Caco-2 (cell line): Measurements from ENCODE around the gene KBTBD12. TPM values are rescaled to one million over a fixed set of nuclear protein-coding genes. Genes with fewer than 3 reads are reported as not detected.
A peak's percentile ranks its signal among the peaks of the same experiment; 100 is the strongest.

Source experiments
- BruUV-seq: library from RNA; stranded (reverse); fragments of 400-500 nt; replicated peaks from 2 replicates; lab custom pipeline; 2021; lab: Mats Ljungman, UMichigan
- CTCF ChIA-PET: fragments of 300-600 bp; sonication (Branson Sonifier 250); formaldehyde crosslinking; loops from one replicate; lab custom pipeline; 2022; ENCODE audit warnings: antibody characterized with exemption; lab: Charles Lee
- POLR2A ChIA-PET: fragments of 300-600 bp; sonication (Branson Sonifier 250); formaldehyde crosslinking; loops from one replicate; lab custom pipeline; 2022; ENCODE audit warnings: antibody characterized with exemption; lab: Charles Lee
- DNase-seq, 2 experiments: peaks; one replicate each; pipeline versions ENCODE4 v3.0.0 to v3.0.0-alpha.2; 2020 to 2022
- H3K27me3 ChIP-seq: replicated peaks from 2 replicates; pipeline ENCODE4 v1.6.0; 2011; ENCODE audit warnings: low read length; ENCODE audit not compliant: control insufficient read depth, insufficient read depth
- H3K36me3 ChIP-seq: 2 replicates; pipeline ENCODE4 v1.5.1; 2011; ENCODE audit warnings: low read length; ENCODE audit not compliant: control insufficient read depth, insufficient read depth
- H3K4me1 ChIP-seq: fragments of 250-450 bp; sonication (Bioruptor Pico); 2 replicates; pipeline ENCODE4 v1.5.1; 2020; ENCODE audit warnings: mild to moderate bottlenecking
- H3K4me3 ChIP-seq: 2 replicates; pipeline ENCODE4 v1.5.1; 2011; ENCODE audit warnings: low read depth, mild to moderate bottlenecking, control low read depth, low read length
- H3K9me3 ChIP-seq: fragments of 250-450 bp; sonication (Bioruptor Pico); 2 replicates; pipeline ENCODE4 v1.5.1; 2020; ENCODE audit warnings: mild to moderate bottlenecking, moderate library complexity
- H3K27ac Mint-ChIP-seq: one replicate; pipeline ENCODE4 v1.8.0; 2022; ENCODE audit warnings: mixed read lengths; ENCODE audit not compliant: unreplicated experiment
- H3K27me3 Mint-ChIP-seq: one replicate; pipeline ENCODE4 v1.8.0; 2022; ENCODE audit warnings: mixed read lengths; ENCODE audit not compliant: insufficient read depth, unreplicated experiment
- H3K36me3 Mint-ChIP-seq: one replicate; pipeline ENCODE4 v1.8.0; 2022; ENCODE audit warnings: mild to moderate bottlenecking, mixed read lengths; ENCODE audit not compliant: insufficient read depth, unreplicated experiment
- H3K4me1 Mint-ChIP-seq: one replicate; pipeline ENCODE4 v1.8.0; 2022; ENCODE audit warnings: low read depth, mixed read lengths; ENCODE audit not compliant: unreplicated experiment
- H3K4me3 Mint-ChIP-seq: one replicate; pipeline ENCODE4 v1.8.0; 2022; ENCODE audit warnings: mild to moderate bottlenecking, moderate library complexity, mixed read lengths; ENCODE audit not compliant: unreplicated experiment
- H3K9me3 Mint-ChIP-seq: one replicate; pipeline ENCODE4 v1.8.0; 2022; ENCODE audit warnings: mixed read lengths; ENCODE audit not compliant: unreplicated experiment
- intact Hi-C: fragments of 100-400 bp; cut with micrococcal nuclease; formaldehyde crosslinking; loops from one replicate; pipeline ENCODE4 v1.10.0; 2022; ENCODE audit not compliant: unreplicated experiment
- total RNA-seq: library from RNA; stranded (reverse); gene quantifications from 2 replicates; pipeline ENCODE4 v1.2.3, GENCODE V29; 2022
- TF ChIP-seq, protein P1 (sequence below), 2 experiments: fragments of 200-600 bp in 1 of 2; IDR thresholded peaks; 1 replicate in 1 of 2; 2 replicates in 1 of 2; pipeline versions ENCODE4 v1.5.1 to v1.8.0; 2011 to 2022; ENCODE audit warnings: antibody characterized with exemption in 1 of 2, control low read depth in 1 of 2, inconsistent platforms in 1 of 2, low read depth in 1 of 2, low read length in 1 of 2, mild to moderate bottlenecking in 1 of 2, moderate library complexity in 1 of 2; ENCODE audit not compliant: insufficient read depth in 1 of 2, severe bottlenecking in 1 of 2, unreplicated experiment in 1 of 2

KBTBD12 gene
- total RNA-seq, 1 experiment from 2014 or later, result not detected

DNA sequence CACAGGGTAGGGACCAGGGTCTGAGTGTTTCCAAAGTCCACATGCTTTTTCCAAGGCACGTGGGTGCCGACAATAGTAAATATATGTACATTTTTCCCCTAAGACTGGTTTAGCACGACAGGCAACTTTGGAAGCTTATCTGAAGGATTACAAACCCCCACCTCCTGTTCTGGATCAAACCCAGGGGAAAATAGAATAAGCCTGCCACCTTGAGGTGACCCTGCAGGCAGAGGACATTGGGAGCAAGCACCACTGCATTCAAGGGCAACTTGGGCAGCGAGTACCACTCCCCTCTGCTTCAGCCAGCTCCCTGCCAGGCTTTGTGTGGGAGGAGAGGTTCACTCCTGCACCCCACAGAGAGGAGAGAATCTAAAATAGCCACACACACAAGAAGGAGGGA, 44.8 kb downstream of the KBTBD12 start:
- intact Hi-C loops, result loop anchor here (1.0 kb wide), 4 partner anchors 107 to 308 kb away; no protein-coding TSS in a partner anchor
- POLR2A ChIA-PET, result no interaction called here
- peak overlapping the region; percentile 8 for H3K27ac Mint-ChIP-seq

DNA sequence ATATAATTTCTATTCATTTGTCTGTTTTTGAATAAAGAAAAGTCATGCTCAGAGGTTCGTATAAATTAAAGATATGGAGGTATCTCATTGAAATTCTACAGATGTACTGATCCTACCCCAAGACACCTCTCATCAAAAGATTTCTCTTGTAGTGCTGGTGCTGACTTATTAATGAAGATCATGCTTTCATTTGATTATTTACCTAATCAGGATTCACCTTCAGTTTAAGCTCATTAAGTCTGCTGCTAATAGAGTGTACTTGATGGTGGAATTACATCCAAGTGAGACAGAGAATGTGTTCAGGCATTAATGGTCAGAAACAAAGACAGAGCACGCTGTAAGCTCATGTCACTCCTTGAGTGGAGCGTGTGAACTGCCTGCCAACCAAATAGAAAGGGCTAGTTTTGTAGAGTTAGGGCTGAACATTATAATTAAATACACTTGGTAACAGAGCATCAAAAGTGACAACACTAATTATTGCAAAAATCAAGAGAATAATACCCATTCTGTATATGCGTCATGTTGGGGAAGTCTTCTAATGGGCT, 45.5 kb downstream of the KBTBD12 start:
- intact Hi-C loops, result loop anchor here (1.0 kb wide), 4 partner anchors 107 to 308 kb away; no protein-coding TSS in a partner anchor
- Mint-ChIP-seq H3K27ac (peak overlapping the region; percentile 8), H3K36me3 (no peaks in the 10 kb centered on the region), H3K27me3 (peaks cover under 1% of the 10 kb centered on the region), H3K4me3 (no peak overlapping the region), H3K9me3 (peaks cover 2% of the 10 kb centered on the region), H3K4me1 (peaks cover 42% of the 10 kb centered on the region)
- TF ChIP-seq, protein P1, sequence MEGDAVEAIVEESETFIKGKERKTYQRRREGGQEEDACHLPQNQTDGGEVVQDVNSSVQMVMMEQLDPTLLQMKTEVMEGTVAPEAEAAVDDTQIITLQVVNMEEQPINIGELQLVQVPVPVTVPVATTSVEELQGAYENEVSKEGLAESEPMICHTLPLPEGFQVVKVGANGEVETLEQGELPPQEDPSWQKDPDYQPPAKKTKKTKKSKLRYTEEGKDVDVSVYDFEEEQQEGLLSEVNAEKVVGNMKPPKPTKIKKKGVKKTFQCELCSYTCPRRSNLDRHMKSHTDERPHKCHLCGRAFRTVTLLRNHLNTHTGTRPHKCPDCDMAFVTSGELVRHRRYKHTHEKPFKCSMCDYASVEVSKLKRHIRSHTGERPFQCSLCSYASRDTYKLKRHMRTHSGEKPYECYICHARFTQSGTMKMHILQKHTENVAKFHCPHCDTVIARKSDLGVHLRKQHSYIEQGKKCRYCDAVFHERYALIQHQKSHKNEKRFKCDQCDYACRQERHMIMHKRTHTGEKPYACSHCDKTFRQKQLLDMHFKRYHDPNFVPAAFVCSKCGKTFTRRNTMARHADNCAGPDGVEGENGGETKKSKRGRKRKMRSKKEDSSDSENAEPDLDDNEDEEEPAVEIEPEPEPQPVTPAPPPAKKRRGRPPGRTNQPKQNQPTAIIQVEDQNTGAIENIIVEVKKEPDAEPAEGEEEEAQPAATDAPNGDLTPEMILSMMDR (IDR thresholded peaks at IDR 0.05; ENCODE audit: insufficient read depth in 1 of 2, low read depth in 1 of 2, low read length in 1 of 2, severe bottlenecking in 1 of 2, unreplicated experiment in 1 of 2), result no peak
- no peaks in the 10 kb centered on the region for H3K9me3 ChIP-seq
- H3K27me3 ChIP-seq, result no peaks in the 10 kb centered on the region
- no TSS peak for BruUV-seq
- CTCF ChIA-PET, result interaction anchor here (0.8 to 3.2 kb wide), 5 partner anchors 40 to 385 kb away, joined by 3 to 19 read pairs (median 15); no protein-coding TSS in a partner anchor
- H3K4me1 ChIP-seq, result peaks cover 17% of the 10 kb centered on the region
- no peak for DNase-seq
- no peak overlapping the region for H3K4me3 ChIP-seq
- no peaks in the 10 kb centered on the region for H3K36me3 ChIP-seq
- POLR2A ChIA-PET, result no interaction called here

More for the DNA sequence above, 44.8 kb downstream of the KBTBD12 start:
- BruUV-seq, result no TSS peak
- Histone ChIP-seq H3K27me3 (no peaks in the 10 kb centered on the region), H3K4me1 (peaks cover 17% of the 10 kb centered on the region), H3K9me3 (no peaks in the 10 kb centered on the region), H3K4me3 (no peak overlapping the region), H3K36me3 (no peaks in the 10 kb centered on the region)
- no peaks in the 10 kb centered on the region for H3K27me3 Mint-ChIP-seq
- H3K4me1 Mint-ChIP-seq, result peaks cover 42% of the 10 kb centered on the region
- H3K4me3 Mint-ChIP-seq, result peak overlapping the region; percentile 45
- CTCF ChIA-PET, result interaction anchor here (0.6 to 3.2 kb wide), 15 partner anchors 10 to 385 kb away, joined by 3 to 19 read pairs (median 4); partner anchors contain the start of gene MGLL
- TF ChIP-seq, protein P1 (IDR thresholded peaks at IDR 0.05; ENCODE audit: insufficient read depth in 1 of 2, low read depth in 1 of 2, low read length in 1 of 2, severe bottlenecking in 1 of 2, unreplicated experiment in 1 of 2), result peak; percentile 68 to 81
- H3K9me3 Mint-ChIP-seq, result no peaks in the 10 kb centered on the region
- DNase-seq, result peak; percentile 84 to 89
- H3K36me3 Mint-ChIP-seq, result no peaks in the 10 kb centered on the region

DNA sequence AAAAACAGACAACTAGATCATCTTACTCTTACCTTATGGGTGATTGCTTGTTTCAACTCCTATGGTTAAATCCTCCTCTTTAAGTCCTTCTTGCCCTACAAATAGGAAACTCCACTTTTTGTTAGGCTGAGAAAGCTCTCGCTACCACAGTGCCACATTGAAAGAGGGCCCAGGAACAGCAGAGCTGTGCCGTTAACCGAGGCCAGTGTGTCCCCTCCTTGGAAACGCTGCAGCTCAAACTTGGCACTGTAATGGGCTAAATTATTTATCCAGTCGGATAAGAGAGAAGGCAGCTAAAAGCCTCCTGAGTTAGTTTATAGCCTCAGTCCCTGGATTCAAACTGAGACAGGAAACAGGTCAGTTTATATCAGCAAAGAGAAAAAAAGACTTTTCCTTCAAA, 46.1 kb downstream of the KBTBD12 start:
- ChIA-PET CTCF (interaction anchor here (1.4 to 3.2 kb wide), 2 partner anchors 170 to 270 kb away, joined by 3 to 18 read pairs; no protein-coding TSS in a partner anchor), POLR2A (no interaction called here)
- Mint-ChIP-seq H3K36me3 (no peaks in the 10 kb centered on the region), H3K27ac (no peak overlapping the region), H3K9me3 (peaks cover 8% of the 10 kb centered on the region), H3K4me3 (no peak overlapping the region), H3K4me1 (peaks cover 42% of the 10 kb centered on the region), H3K27me3 (peaks cover 5% of the 10 kb centered on the region)
- TF ChIP-seq, protein P1 (IDR thresholded peaks at IDR 0.05; ENCODE audit: insufficient read depth in 1 of 2, low read depth in 1 of 2, low read length in 1 of 2, severe bottlenecking in 1 of 2, unreplicated experiment in 1 of 2), result no peak
- Histone ChIP-seq H3K9me3 (no peaks in the 10 kb centered on the region), H3K27me3 (no peaks in the 10 kb centered on the region), H3K36me3 (no peaks in the 10 kb centered on the region), H3K4me1 (peaks cover 17% of the 10 kb centered on the region), H3K4me3 (no peak overlapping the region)
- no peak for DNase-seq
- no TSS peak for BruUV-seq
- intact Hi-C loops, result no loop called here
